Loucy (cell line): Measurements from ENCODE around the gene OLFM1.

ENCODE experiments used
- EZH2phosphoT487 ChIP-seq: fragments of 200-600 bp; IDR thresholded peaks from 2 replicates; pipeline ENCODE4 v1.6.1; 2018; ENCODE audit warnings: antibody characterized with exemption, mild to moderate bottlenecking, moderate library complexity, borderline replicate concordance
- TF ChIP-seq, protein P1 (sequence below): fragments of 200-600 bp; sonication (generic); conservative IDR thresholded peaks from 2 replicates; pipeline ENCODE4 v1.5.1; 2014; ENCODE audit warnings: mild to moderate bottlenecking, antibody characterized with exemption, low read length

DNA sequence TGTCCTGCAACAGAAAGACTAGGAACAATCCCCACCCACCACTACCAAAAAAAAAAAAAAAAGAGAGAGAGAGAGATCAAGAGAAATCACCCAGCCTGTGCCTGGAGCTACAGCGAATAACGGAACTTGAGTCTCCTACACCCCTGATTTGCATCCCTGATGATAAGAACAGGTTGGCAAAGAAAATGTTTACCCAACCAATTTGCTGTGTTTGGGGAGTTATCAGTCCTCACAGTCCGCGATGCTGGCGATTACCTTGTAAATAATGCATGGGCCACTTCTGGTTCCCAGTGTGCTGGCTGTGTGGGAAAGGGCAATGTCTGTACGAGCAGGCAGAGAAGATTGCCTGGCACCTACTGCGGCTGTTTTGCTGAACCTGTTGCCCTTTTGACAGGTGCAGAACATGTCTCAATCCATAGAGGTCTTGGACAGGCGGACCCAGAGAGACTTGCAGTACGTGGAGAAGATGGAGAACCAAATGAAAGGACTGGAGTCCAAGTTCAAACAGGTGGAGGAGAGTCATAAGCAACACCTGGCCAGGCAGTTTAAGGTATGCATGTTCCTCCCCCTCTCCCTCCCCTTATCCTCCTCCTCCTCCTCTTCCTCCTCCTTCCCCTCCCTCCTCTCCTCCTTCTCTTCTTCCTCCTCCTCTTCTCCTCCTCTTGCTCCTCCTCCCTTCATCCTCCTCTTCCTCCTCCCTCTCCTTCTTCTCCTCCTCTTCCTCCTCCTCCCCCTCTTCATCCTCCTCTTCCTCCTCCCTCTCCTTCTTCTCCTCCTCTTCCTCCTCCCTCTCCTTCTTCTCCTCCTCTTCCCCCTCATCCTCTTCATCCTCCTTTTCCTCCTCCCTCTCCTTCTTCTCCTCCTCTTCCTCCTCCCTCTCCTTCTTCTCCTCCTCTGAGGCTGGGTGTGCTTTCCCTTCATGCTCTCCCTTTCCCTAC, 8.3 kb downstream of the OLFM1 start:
- TF ChIP-seq, protein P1, sequence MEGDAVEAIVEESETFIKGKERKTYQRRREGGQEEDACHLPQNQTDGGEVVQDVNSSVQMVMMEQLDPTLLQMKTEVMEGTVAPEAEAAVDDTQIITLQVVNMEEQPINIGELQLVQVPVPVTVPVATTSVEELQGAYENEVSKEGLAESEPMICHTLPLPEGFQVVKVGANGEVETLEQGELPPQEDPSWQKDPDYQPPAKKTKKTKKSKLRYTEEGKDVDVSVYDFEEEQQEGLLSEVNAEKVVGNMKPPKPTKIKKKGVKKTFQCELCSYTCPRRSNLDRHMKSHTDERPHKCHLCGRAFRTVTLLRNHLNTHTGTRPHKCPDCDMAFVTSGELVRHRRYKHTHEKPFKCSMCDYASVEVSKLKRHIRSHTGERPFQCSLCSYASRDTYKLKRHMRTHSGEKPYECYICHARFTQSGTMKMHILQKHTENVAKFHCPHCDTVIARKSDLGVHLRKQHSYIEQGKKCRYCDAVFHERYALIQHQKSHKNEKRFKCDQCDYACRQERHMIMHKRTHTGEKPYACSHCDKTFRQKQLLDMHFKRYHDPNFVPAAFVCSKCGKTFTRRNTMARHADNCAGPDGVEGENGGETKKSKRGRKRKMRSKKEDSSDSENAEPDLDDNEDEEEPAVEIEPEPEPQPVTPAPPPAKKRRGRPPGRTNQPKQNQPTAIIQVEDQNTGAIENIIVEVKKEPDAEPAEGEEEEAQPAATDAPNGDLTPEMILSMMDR = no peak
- no peak for TF ChIP-seq EZH2phosphoT487
